ENCODE results near the gene ATP12A. TPM values are rescaled to one million over a fixed set of nuclear protein-coding genes. Genes with fewer than 3 reads are reported as not detected.

Gene ATP12A
- total and polyA plus RNA-seq, 2 of the 8 experiments (the other 6 are each of a cell fraction or from before 2014, with no cell fraction given), result 0.80 to 1.3 TPM

- H3K36me3 ChIP-seq (ENCODE audit: control insufficient read depth in 2 of 4, insufficient read depth in 4 of 4, low read length in 3 of 4), result peaks cover 0 to 5% (median 0%) of the 10 kb centered on the region in 4 experiments; a peak in 1 of 8 replicates
- no peak overlapping the region for H3K14ac ChIP-seq (ENCODE audit: insufficient read length)
- H3K23ac ChIP-seq (ENCODE audit: insufficient read length), result no peak overlapping the region
- no peak overlapping the region for H3K4ac ChIP-seq (replicated peaks; ENCODE audit: insufficient read length, low read depth, low read length)
- TF ChIP-seq SRF (IDR thresholded peaks at IDR 0.05; ENCODE audit: low read depth, low read length), result no peak
- no peak for TF ChIP-seq EP300 (IDR thresholded peaks at IDR 0.05; ENCODE audit: borderline replicate concordance in 1 of 2, low read depth in 2 of 2, low read length in 2 of 2)
- TF ChIP-seq GTF2F1 (IDR thresholded peaks at IDR 0.05; ENCODE audit: borderline replicate concordance, low read depth, low read length), result no peak
- TF ChIP-seq BCL11A (IDR thresholded peaks at IDR 0.05; ENCODE audit: low read depth in 2 of 2, low read length in 2 of 2), result no peak
- no peak for TF ChIP-seq CEBPB (IDR thresholded peaks at IDR 0.05; ENCODE audit: low read depth, low read length)
- no peak for TF ChIP-seq SAP30 (IDR thresholded peaks at IDR 0.05; ENCODE audit: insufficient read depth, insufficient replicate concordance, low read length)
- no peak for TF ChIP-seq RNF2 (IDR thresholded peaks at IDR 0.05; ENCODE audit: borderline replicate concordance, low read depth, low read length, missing control alignments, poor library complexity, severe bottlenecking)
- H4K91ac ChIP-seq (replicated peaks; ENCODE audit: insufficient read length, low read length), result no peak overlapping the region
- no peak overlapping the region for H2BK15ac ChIP-seq (ENCODE audit: low read length)
- peaks cover 43 to 64% (median 60%) of the 10 kb centered on the region in 4 experiments for H3K27me3 ChIP-seq (replicated peaks in 1 of 4; ENCODE audit: control insufficient read depth in 3 of 4, extremely low read depth in 1 of 4, insufficient read depth in 3 of 4, low read length in 3 of 4)
- H3K79me2 ChIP-seq (ENCODE audit: control insufficient read depth in 1 of 2, insufficient read depth in 2 of 2, low read length in 2 of 2), result no peaks in the 10 kb centered on the region
- ChIA-PET POLR2A (ENCODE audit: partially characterized antibody) (interaction anchor here (0.9 to 1.6 kb wide), 2 partner anchors 20 to 174 kb away, joined by 4 read pairs; a partner anchor contains a TSS), CTCF (ENCODE audit: partially characterized antibody) (interaction anchor here (1.1 to 1.8 kb wide), 5 partner anchors 14 to 158 kb away, joined by 3 to 6 read pairs (median 3); no protein-coding TSS in a partner anchor)
- H3K79me1 ChIP-seq (ENCODE audit: low read depth, low read length), result no peaks in the 10 kb centered on the region
- no peak overlapping the region for H3K9ac ChIP-seq (replicated peaks in 1 of 4; ENCODE audit: extremely low read depth in 1 of 4, low read depth in 3 of 4, low read length in 3 of 4)
- peak overlapping the region; percentile 66 to 89 for H3K4me2 ChIP-seq (ENCODE audit: insufficient read depth in 1 of 2, low read depth in 2 of 2, low read length in 2 of 2)
- WGBS, 2 experiments (ENCODE audit: extremely low coverage in 1 of 2, insufficient coverage in 1 of 2, insufficient read length in 1 of 2, insufficient replicate concordance in 2 of 2, low coverage in 1 of 2, low lambda C conversion rate in 2 of 2, missing lambda C conversion rate in 1 of 2), result 12% methylated on average over 10 of the region's 10 CpGs; no CpG with 5 or more reads in 1 of the 2 experiments
- peaks cover 0 to 14% (median 7%) of the 10 kb centered on the region in 4 experiments; a peak in 5 of 7 replicates for H3K4me1 ChIP-seq (replicated peaks in 1 of 4; ENCODE audit: control insufficient read depth in 3 of 4, insufficient read depth in 4 of 4, low read length in 3 of 4)
- H2AK5ac ChIP-seq (ENCODE audit: low read depth, low read length), result no peak overlapping the region
- peak overlapping the region; percentile 22 to 58 (median 44); a peak in 7 of 8 replicates for H3K4me3 ChIP-seq (ENCODE audit: extremely low read depth in 1 of 4, insufficient read depth in 2 of 4, low read depth in 3 of 4, low read length in 4 of 4)
- no peak overlapping the region for H4K5ac ChIP-seq (ENCODE audit: insufficient read length, low read depth, low read length)
- no peak overlapping the region for H3K27ac ChIP-seq (ENCODE audit: low read depth, low read length)
- no peak overlapping the region for H2BK5ac ChIP-seq (ENCODE audit: low read depth, low read length)
- peaks cover 0 to 2% of the 10 kb centered on the region in 2 experiments for H4K20me1 ChIP-seq (replicated peaks in 1 of 2; ENCODE audit: control insufficient read depth in 1 of 2, insufficient read depth in 2 of 2, low read length in 2 of 2)
- no peak overlapping the region for H4K8ac ChIP-seq (ENCODE audit: extremely low read depth, insufficient read depth, low read length)
- no peaks in the 10 kb centered on the region; a peak in 1 of 4 replicates for H3K9me3 ChIP-seq (ENCODE audit: insufficient read depth in 2 of 2, low read depth in 1 of 2, low read length in 1 of 2)
- FAIRE-seq (peak; percentile 58), DNase-seq (ENCODE audit: low read depth in 1 of 2, low spot score in 2 of 2) (no peak)
- H3K18ac ChIP-seq (ENCODE audit: extremely low read depth, low read length), result no peak overlapping the region
- no peak overlapping the region for H2BK12ac ChIP-seq (ENCODE audit: low read depth, low read length)
- H3K56ac ChIP-seq (replicated peaks; ENCODE audit: insufficient read length, low read depth, low read length), result no peak overlapping the region
- H2AFZ ChIP-seq (ENCODE audit: low read length), result 0 out of 2 replicates have a peak overlapping the region, but pooled peaks have one; percentile 11
- peaks cover 11% of the 10 kb centered on the region for H3K23me2 ChIP-seq (ENCODE audit: low read depth, low read length)
- no peak overlapping the region for H2BK120ac ChIP-seq (replicated peaks; ENCODE audit: low read depth, low read length)
- no peak overlapping the region for H2BK20ac ChIP-seq (ENCODE audit: low read length)
Measured at GRCh38 chr13:24748061-24748400, 67.8 kb downstream of the ATP12A start.

All from H1 (cell line).